OCI-LY7 (cell line): ENCODE data around the gene PATL1. TPM values are rescaled to one million over a fixed set of nuclear protein-coding genes. Genes with fewer than 3 reads are reported as not detected.

Experiments
- BruUV-seq: library from RNA; stranded (reverse); fragments of 400-500 nt; replicated peaks from 2 replicates; lab custom pipeline; 2021; lab: Mats Ljungman, UMichigan
- CTCF ChIA-PET: fragments of 300-600 bp; sonication (Branson Sonifier 250); formaldehyde crosslinking; loops from one replicate; lab custom pipeline; 2022; ENCODE audit warnings: antibody characterized with exemption; ENCODE audit not compliant: unreplicated experiment; lab: Charles Lee
- POLR2A ChIA-PET: fragments of 300-600 bp; sonication (Branson Sonifier 250); formaldehyde crosslinking; loops from one replicate; lab custom pipeline; 2022; ENCODE audit warnings: antibody characterized with exemption; lab: Charles Lee
- DNase-seq: peaks from one replicate; pipeline ENCODE4 v3.0.0-alpha.2; 2015; ENCODE audit warnings: low spot score
- H2AFZ ChIP-seq: fragments of 200-600 bp; sonication (generic), shearing (Covaris generic); 2 replicates; pipeline ENCODE4 v1.6.1; 2014; ENCODE audit warnings: mild to moderate bottlenecking, antibody characterized with exemption, low read length, moderate library complexity
- H3K27ac ChIP-seq: fragments of 200-600 bp; sonication (generic); 2 replicates; pipeline ENCODE4 v1.5.1; 2014; ENCODE audit warnings: mixed run types, low read depth, mild to moderate bottlenecking, moderate library complexity, low read length, inconsistent platforms; ENCODE audit not compliant: poor library complexity, severe bottlenecking
- H3K36me3 ChIP-seq: fragments of 200-600 bp; sonication (generic); 2 replicates; pipeline ENCODE4 v1.6.1; 2014; ENCODE audit warnings: mild to moderate bottlenecking, antibody characterized with exemption, low read length, moderate library complexity, mixed read lengths; ENCODE audit not compliant: insufficient read depth
- H3K4me1 ChIP-seq: fragments of 200-600 bp; sonication (generic); 2 replicates; pipeline ENCODE4 v1.5.1; 2014; ENCODE audit warnings: mild to moderate bottlenecking, low read length; ENCODE audit not compliant: insufficient read depth, poor library complexity, severe bottlenecking
- H3K4me2 ChIP-seq: fragments of 200-600 bp; sonication (generic); 2 replicates; pipeline ENCODE4 v1.6.1; 2014; ENCODE audit warnings: mild to moderate bottlenecking, low read length
- H3K4me3 ChIP-seq: fragments of 200-600 bp; sonication (generic); 2 replicates; pipeline ENCODE4 v1.5.1; 2014; ENCODE audit warnings: mild to moderate bottlenecking, low read depth, low read length; ENCODE audit not compliant: poor library complexity, severe bottlenecking
- H3K79me2 ChIP-seq: fragments of 200-600 bp; sonication (generic); 2 replicates; pipeline ENCODE4 v1.6.1; 2016; ENCODE audit warnings: low read depth, mild to moderate bottlenecking, low read length, moderate library complexity, mixed read lengths; ENCODE audit not compliant: insufficient read depth
- H3K9me2 ChIP-seq: fragments of 200-600 bp; sonication (generic); 2 replicates; pipeline ENCODE4 v1.6.1; 2016; ENCODE audit warnings: mild to moderate bottlenecking, low read length, mixed read lengths; ENCODE audit not compliant: insufficient read depth
- H3K9me3 ChIP-seq: fragments of 200-600 bp; sonication (generic); 2 replicates; pipeline ENCODE4 v1.6.1; 2014; ENCODE audit warnings: mild to moderate bottlenecking, mixed run types, low read length, mixed read lengths
- H4K20me1 ChIP-seq: fragments of 200-600 bp; sonication (generic); 2 replicates; pipeline ENCODE4 v1.6.1; 2014; ENCODE audit warnings: mild to moderate bottlenecking, antibody characterized with exemption, low read length, moderate library complexity, mixed read lengths; ENCODE audit not compliant: insufficient read depth
- EZH2phosphoT487 ChIP-seq: fragments of 200-600 bp; sonication (generic); IDR thresholded peaks from 2 replicates; pipeline ENCODE4 v1.6.1; 2018; ENCODE audit warnings: low read depth, borderline replicate concordance, mild to moderate bottlenecking, mixed run types, antibody characterized with exemption, low read length, moderate library complexity, mixed read lengths
- intact Hi-C: fragments of 100-400 bp; cut with micrococcal nuclease; formaldehyde crosslinking; loops from one replicate; pipeline ENCODE4 v1.10.0; 2022; ENCODE audit not compliant: unreplicated experiment
- total RNA-seq, 2 experiments: library from RNA; depleted of rRNA in 1 of 2; stranded (reverse); fragments of >200 nt in 1 of 2; shearing (Covaris generic) in 1 of 2; gene quantifications; 2 replicates each; pipeline ENCODE4 v1.2.3, GENCODE V29; 2014 to 2022
- TF ChIP-seq, protein P1 (sequence below): fragments of 200-600 bp; sonication (generic); conservative IDR thresholded peaks from 2 replicates; pipeline ENCODE4 v1.5.1; 2014; ENCODE audit warnings: mild to moderate bottlenecking, antibody characterized with exemption, low read length, moderate library complexity, mixed read lengths

PATL1 gene
- total RNA-seq, 2 experiments from 2014 or later: 15.2 to 46.3 TPM

DNA sequence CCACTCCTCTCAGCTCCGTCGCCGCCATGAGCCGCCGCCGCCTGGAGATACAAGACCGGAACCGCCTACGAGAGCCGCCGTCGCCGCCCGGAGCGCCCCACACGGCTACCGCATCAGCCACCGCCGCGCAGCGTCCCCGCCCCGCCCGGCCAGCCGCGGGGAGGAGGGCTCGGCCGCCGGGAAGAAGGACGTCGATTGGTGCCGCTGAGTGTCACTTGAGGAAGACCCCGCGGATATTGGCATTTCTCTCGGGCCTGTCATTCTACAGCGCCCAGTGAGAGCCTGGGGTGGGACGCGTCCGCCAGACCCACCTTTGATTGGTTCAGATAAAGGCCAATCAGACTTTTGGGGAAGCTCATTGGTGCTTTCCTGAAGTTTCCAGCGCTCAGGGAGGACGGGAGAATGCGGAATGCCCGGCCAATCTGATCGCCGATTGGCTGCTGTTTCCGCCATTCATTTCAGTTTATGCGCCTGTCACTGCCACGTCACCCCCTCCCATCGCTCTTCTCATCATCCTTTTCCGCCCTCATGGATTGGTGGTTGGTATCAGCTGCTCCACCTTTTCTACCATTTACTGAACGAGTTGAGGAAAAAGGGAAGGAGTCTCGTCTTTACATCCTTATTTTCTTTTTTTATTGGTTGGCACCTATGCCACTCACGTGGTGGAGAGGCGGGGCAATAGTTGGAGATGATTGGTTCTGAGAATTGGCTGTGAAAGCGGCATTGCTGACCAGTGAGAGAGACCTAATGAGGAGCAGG is 53.0 kb downstream of the PATL1 start, which contains the start of gene OSBP:
Gene OSBP (minus strand): TSS at position 138 of the 759 bp plus-strand sequence. CDS start 110 bp downstream, at position 28.
- CTCF ChIA-PET: interaction anchor here (0.6 to 1.3 kb wide), 3 partner anchors 18 to 189 kb away, joined by 3 read pairs; no protein-coding TSS in a partner anchor
- Histone ChIP-seq H3K4me1 (peaks cover 38% of the 10 kb centered on the region), H3K9me3 (no peaks in the 10 kb centered on the region), H3K27ac (peak within 1 kb of the TSS; percentile 43), H2AFZ (peak within 1 kb of the TSS; percentile 87), H4K20me1 (peaks cover 28% of the 10 kb centered on the region), H3K9me2 (no peaks in the 10 kb centered on the region), H3K4me3 (peak within 1 kb of the TSS; percentile 98), H3K36me3 (peaks cover 27% of the 10 kb centered on the region), H3K4me2 (peak within 1 kb of the TSS; percentile 100), H3K79me2 (peaks cover 42% of the 10 kb centered on the region)
- intact Hi-C loops: loop anchor here (1.0 to 5.0 kb wide), 4 partner anchors 53 to 1039 kb away; partner anchors contain the start of genes LPXN, PATL1 and ZFP91
- BruUV-seq: no TSS peak
- DNase-seq: peak; percentile 99
- POLR2A ChIA-PET: interaction anchor here (0.6 to 2.9 kb wide), 15 partner anchors 8 to 343 kb away, joined by 3 to 13 read pairs (median 4); partner anchors contain the start of gene PATL1
- TF ChIP-seq EZH2phosphoT487: no peak
- TF ChIP-seq, protein P1, sequence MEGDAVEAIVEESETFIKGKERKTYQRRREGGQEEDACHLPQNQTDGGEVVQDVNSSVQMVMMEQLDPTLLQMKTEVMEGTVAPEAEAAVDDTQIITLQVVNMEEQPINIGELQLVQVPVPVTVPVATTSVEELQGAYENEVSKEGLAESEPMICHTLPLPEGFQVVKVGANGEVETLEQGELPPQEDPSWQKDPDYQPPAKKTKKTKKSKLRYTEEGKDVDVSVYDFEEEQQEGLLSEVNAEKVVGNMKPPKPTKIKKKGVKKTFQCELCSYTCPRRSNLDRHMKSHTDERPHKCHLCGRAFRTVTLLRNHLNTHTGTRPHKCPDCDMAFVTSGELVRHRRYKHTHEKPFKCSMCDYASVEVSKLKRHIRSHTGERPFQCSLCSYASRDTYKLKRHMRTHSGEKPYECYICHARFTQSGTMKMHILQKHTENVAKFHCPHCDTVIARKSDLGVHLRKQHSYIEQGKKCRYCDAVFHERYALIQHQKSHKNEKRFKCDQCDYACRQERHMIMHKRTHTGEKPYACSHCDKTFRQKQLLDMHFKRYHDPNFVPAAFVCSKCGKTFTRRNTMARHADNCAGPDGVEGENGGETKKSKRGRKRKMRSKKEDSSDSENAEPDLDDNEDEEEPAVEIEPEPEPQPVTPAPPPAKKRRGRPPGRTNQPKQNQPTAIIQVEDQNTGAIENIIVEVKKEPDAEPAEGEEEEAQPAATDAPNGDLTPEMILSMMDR: no peak

DNA sequence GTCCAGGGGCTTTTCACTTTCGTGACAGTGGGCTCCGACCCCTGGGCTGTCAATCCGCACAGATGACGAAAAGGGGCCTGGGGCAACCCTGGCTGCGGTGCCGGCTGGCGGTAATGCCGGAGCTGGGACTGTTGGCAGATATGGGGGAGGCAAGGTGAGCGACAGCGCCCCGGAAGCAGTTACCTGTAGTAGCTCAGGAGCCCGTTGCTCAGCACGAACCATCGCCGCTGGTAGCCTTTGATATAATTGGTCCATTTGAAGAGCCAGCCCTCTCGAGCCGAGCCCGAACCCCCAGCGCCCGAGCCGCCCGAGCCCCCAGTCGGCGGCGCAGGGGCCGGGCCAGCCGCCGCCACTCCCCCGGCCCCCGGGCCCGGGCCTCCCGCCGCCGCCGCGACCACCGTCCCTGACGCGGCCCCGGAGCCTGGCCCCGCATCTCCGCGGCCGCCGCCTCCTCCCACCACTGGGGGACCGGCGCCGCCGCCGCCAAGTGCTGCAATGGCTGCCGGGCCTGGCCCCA is 53.7 kb downstream of the PATL1 start:
- POLR2A ChIA-PET: interaction anchor here (0.7 to 2.9 kb wide), 5 partner anchors 19 to 66 kb away, joined by 3 to 13 read pairs (median 3); partner anchors contain the start of gene PATL1
- no peaks in the 10 kb centered on the region for H3K9me3 ChIP-seq
- H3K4me3 ChIP-seq: peak overlapping the region; percentile 98
- H3K27ac ChIP-seq: peak overlapping the region; percentile 36
- DNase-seq: peak; percentile 64
- H3K79me2 ChIP-seq: peaks cover 42% of the 10 kb centered on the region
- H3K4me2 ChIP-seq: peak overlapping the region; percentile 100
- no TSS peak for BruUV-seq
- H4K20me1 ChIP-seq: peaks cover 28% of the 10 kb centered on the region
- intact Hi-C loops: loop anchor here (5.0 kb wide), 2 partner anchors 343 to 1038 kb away; partner anchors contain the start of genes LPXN and ZFP91
- no peak overlapping the region for H2AFZ ChIP-seq
- CTCF ChIA-PET: interaction anchor here (0.6 to 1.0 kb wide), 2 partner anchors 56 to 190 kb away, joined by 3 read pairs; no protein-coding TSS in a partner anchor
- no peak for TF ChIP-seq EZH2phosphoT487
- TF ChIP-seq, protein P1: no peak
- H3K36me3 ChIP-seq: peaks cover 33% of the 10 kb centered on the region
- H3K9me2 ChIP-seq: no peaks in the 10 kb centered on the region
- H3K4me1 ChIP-seq: peaks cover 38% of the 10 kb centered on the region
